Endothelial cell of umbilical vein (primary cell): ENCODE measurements around the gene SGCD. TPM values are rescaled to one million over a fixed set of nuclear protein-coding genes. Genes with fewer than 3 reads are reported as not detected.

Experiments
- BruUV-seq: library from RNA; stranded (reverse); fragments of 400-500 nt; replicated peaks from 2 replicates; lab custom pipeline; 2021; lab: Mats Ljungman, UMichigan
- CTCF ChIA-PET: fragments of 300-600, 350-600 bp; sonication (Branson Sonifier 250); formaldehyde crosslinking; loops from one replicate; lab custom pipeline; 2021; ENCODE audit warnings: antibody characterized with exemption, inconsistent platforms; lab: Charles Lee
- POLR2A ChIA-PET: fragments of 300-600, 350-600 bp; sonication (Branson Sonifier 250); formaldehyde crosslinking; loops from one replicate; lab custom pipeline; 2021; ENCODE audit warnings: antibody characterized with exemption, inconsistent platforms; lab: Charles Lee
- DNase-seq: peaks from one replicate; pipeline ENCODE4 v3.0.0-alpha.2; 2011; ENCODE audit warnings: low read depth, low spot score
- FAIRE-seq: peaks from 2 replicates; lab custom pipeline; 2011; peaks lifted over from hg19 to GRCh38; lab: Jason Lieb, UNC
- H2AFZ ChIP-seq: 2 replicates; pipeline ENCODE4 v1.6.0; 2012; ENCODE audit warnings: low read depth, low read length, control low read depth, inconsistent platforms
- H3K27ac ChIP-seq: 2 replicates; pipeline ENCODE4 v1.5.1; 2011; ENCODE audit warnings: low read depth, mild to moderate bottlenecking, control low read depth, low read length, moderate library complexity; ENCODE audit not compliant: insufficient read depth
- H3K27me3 ChIP-seq, 2 experiments: 2 replicates each; pipeline versions ENCODE4 v1.6.0 to v1.6.1; 2011; ENCODE audit warnings: low read length in 2 of 2, mixed read lengths in 1 of 2; ENCODE audit not compliant: control insufficient read depth in 2 of 2, insufficient read depth in 2 of 2
- H3K36me3 ChIP-seq, 2 experiments: 2 replicates in 1 of 2; 3 replicates in 1 of 2; pipeline ENCODE4 v1.5.1; 2011; ENCODE audit warnings: low read length in 2 of 2, mild to moderate bottlenecking in 1 of 2, moderate library complexity in 1 of 2; ENCODE audit not compliant: control insufficient read depth in 2 of 2, insufficient read depth in 2 of 2; ENCODE audit errors: extremely low read depth in 1 of 2
- H3K4me1 ChIP-seq: 3 replicates; pipeline ENCODE4 v1.5.1; 2011; ENCODE audit warnings: mild to moderate bottlenecking, low read length; ENCODE audit not compliant: control insufficient read depth, insufficient read depth; ENCODE audit errors: extremely low read depth
- H3K4me2 ChIP-seq: 2 replicates; pipeline ENCODE4 v1.6.1; 2011; ENCODE audit warnings: low read length, control low read depth, mixed read lengths; ENCODE audit not compliant: insufficient read depth
- H3K4me3 ChIP-seq, 3 experiments: fragments of 200-600 bp in 1 of 3; sonication (generic), shearing (Covaris generic) in 1 of 3; replicated peaks in 1 of 3; 2 replicates each; pipeline ENCODE4 v1.5.1; 2011 to 2016; ENCODE audit warnings: control low read depth in 3 of 3, low read length in 3 of 3, mild to moderate bottlenecking in 2 of 3, inconsistent platforms in 1 of 3, low read depth in 1 of 3, moderate library complexity in 1 of 3; ENCODE audit not compliant: insufficient read depth in 1 of 3
- H3K79me2 ChIP-seq: 2 replicates; pipeline ENCODE4 v1.6.0; 2012; ENCODE audit warnings: low read length, inconsistent platforms; ENCODE audit not compliant: control insufficient read depth, insufficient read depth
- H3K9ac ChIP-seq: replicated peaks from 2 replicates; pipeline ENCODE3; 2011; ENCODE audit warnings: low read length, control low read depth; ENCODE audit not compliant: insufficient read depth; ENCODE audit errors: extremely low read depth
- H3K9me1 ChIP-seq: replicated peaks from 3 replicates; pipeline ENCODE4 v1.6.0; 2011; ENCODE audit warnings: mild to moderate bottlenecking, low read length; ENCODE audit not compliant: control insufficient read depth, insufficient read depth; ENCODE audit errors: extremely low read depth
- H3K9me3 ChIP-seq: replicated peaks from 2 replicates; pipeline ENCODE4 v1.5.1; 2012; ENCODE audit warnings: low read length, inconsistent platforms; ENCODE audit not compliant: control insufficient read depth, insufficient read depth
- H4K20me1 ChIP-seq: replicated peaks from 2 replicates; pipeline ENCODE3; 2011; ENCODE audit warnings: mild to moderate bottlenecking, low read length; ENCODE audit not compliant: control insufficient read depth, insufficient read depth; ENCODE audit errors: extremely low read depth
- CTCF ChIP-seq, 2 donors: IDR thresholded peaks; 1 replicate in 1 of 2; 2 replicates in 1 of 2; pipeline ENCODE4 v1.5.1; 2011; ENCODE audit warnings: low read length in 2 of 2, mild to moderate bottlenecking in 2 of 2, moderate library complexity in 2 of 2, control low read depth in 1 of 2, inconsistent platforms in 1 of 2, low read depth in 1 of 2; ENCODE audit not compliant: insufficient read depth in 1 of 2; ENCODE audit errors: extremely low read depth in 1 of 2
- EZH2 ChIP-seq: IDR thresholded peaks from 2 replicates; pipeline ENCODE4 v1.6.1; 2012; ENCODE audit warnings: borderline replicate concordance, low read depth, mild to moderate bottlenecking, moderate library complexity, low read length, inconsistent platforms; ENCODE audit not compliant: severe bottlenecking
- FOS ChIP-seq: IDR thresholded peaks from 2 replicates; pipeline ENCODE4 v1.6.1; 2011; ENCODE audit warnings: mild to moderate bottlenecking, low read length, moderate library complexity, borderline replicate concordance; ENCODE audit not compliant: insufficient read depth
- GATA2 ChIP-seq: IDR thresholded peaks from 2 replicates; pipeline ENCODE4 v1.7.0; 2011; ENCODE audit warnings: low read depth, mild to moderate bottlenecking, moderate library complexity, mixed read lengths, low read length; ENCODE audit not compliant: insufficient read length, insufficient read depth
- JUN ChIP-seq: IDR thresholded peaks from 2 replicates; pipeline ENCODE4 v1.6.1; 2011; ENCODE audit warnings: borderline replicate concordance, low read depth; ENCODE audit not compliant: insufficient read length, insufficient read depth
- MAX ChIP-seq: IDR thresholded peaks from 2 replicates; pipeline ENCODE4 v1.6.1; 2011; ENCODE audit not compliant: insufficient read depth, insufficient read length
- MYC ChIP-seq: IDR thresholded peaks from one replicate; pipeline ENCODE4 v1.6.1; 2011; ENCODE audit warnings: mild to moderate bottlenecking, low read depth, low read length
- POLR2A ChIP-seq: IDR thresholded peaks from 2 replicates; pipeline ENCODE4 v1.6.1; 2012; ENCODE audit warnings: low read depth, mild to moderate bottlenecking, control low read depth, low read length
- POLR2AphosphoS5 ChIP-seq: IDR thresholded peaks from 2 replicates; pipeline ENCODE4 v1.6.1; 2012; ENCODE audit warnings: low read depth, mild to moderate bottlenecking, control low read depth, low read length, moderate library complexity; ENCODE audit not compliant: insufficient read depth
- dilution Hi-C: fragments of 300-500 bp; cut with MboI; formaldehyde crosslinking; loops from one replicate; pipeline ENCODE4 v1.15.0; 2019; ENCODE audit warnings: low sequenced_read_pairs; ENCODE audit not compliant: extremely low pct_ligation_motif_present
- intact Hi-C: fragments of 100-400 bp; cut with micrococcal nuclease; formaldehyde crosslinking; loops from one replicate; pipeline ENCODE4 v1.10.0; 2022
- polyA plus RNA-seq, 4 experiments: library from polyadenylated mRNA; depleted of rRNA in 3 of 4; stranded (reverse) in 3 of 4; unstranded in 1 of 4; fragments of >200 nt; gene quantifications; 2 replicates each; pipeline versions ENCODE4 v1.2.1 to v1.2.3, GENCODE V29; 2011 to 2012; ENCODE audit warnings: missing spikeins in 1 of 4
- total RNA-seq: library from RNA; stranded (reverse); gene quantifications from 2 replicates; pipeline ENCODE4 v1.2.3, GENCODE V29; 2021

SGCD gene
- total and polyA plus RNA-seq, 2 donors (not counting 3 experiments of a cell fraction or from before 2014, with no cell fraction given) = not detected

GRCh38 chr5:156685481-156685880 lies 358.5 kb downstream of the SGCD start:
- H3K36me3 ChIP-seq = no peaks in the 10 kb centered on the region
- no peak overlapping the region for H3K27ac ChIP-seq
- H3K9me1 ChIP-seq = no peaks in the 10 kb centered on the region
- no peaks in the 10 kb centered on the region for H3K27me3 ChIP-seq
- BruUV-seq = no TSS peak
- dilution Hi-C loops (no loop called here), intact Hi-C loops (no loop called here)
- no peak for TF ChIP-seq EZH2
- no peak for TF ChIP-seq GATA2
- TF ChIP-seq MYC = no peak
- no peak for TF ChIP-seq CTCF (IDR thresholded peaks at IDR 0.05; ENCODE audit: extremely low read depth in 1 of 2, insufficient read depth in 1 of 2, low read depth in 1 of 2, low read length in 2 of 2)
- no peak for TF ChIP-seq POLR2A
- TF ChIP-seq MAX = no peak
- TF ChIP-seq FOS = no peak
- TF ChIP-seq JUN = no peak
- TF ChIP-seq POLR2AphosphoS5 = no peak
- no peak overlapping the region for H3K4me2 ChIP-seq
- no peaks in the 10 kb centered on the region for H3K4me1 ChIP-seq
- no peak overlapping the region for H3K9ac ChIP-seq
- H2AFZ ChIP-seq = no peak overlapping the region
- H4K20me1 ChIP-seq = no peaks in the 10 kb centered on the region
- POLR2A ChIA-PET = no interaction called here
- CTCF ChIA-PET = no interaction called here
- no peaks in the 10 kb centered on the region for H3K79me2 ChIP-seq
- FAIRE-seq = no peak
- no peak overlapping the region for H3K4me3 ChIP-seq
- no peak for DNase-seq
- peaks cover 2% of the 10 kb centered on the region for H3K9me3 ChIP-seq
